Stimulated activated CD8-positive, alpha-beta memory T cell treated with anti-CD3 and anti-CD28 coated beads, Interleukin-7, amount 100 ng/mL, for 24 hours (primary cell): ENCODE results near the gene HIVEP1.
"Not testable (repeated sequence)": the region's sequence is repeated elsewhere in the genome, so short reads cannot be mapped to it uniquely, and the experiment has no call there.

Experiments used
- DNase-seq: peaks from one replicate; pipeline ENCODE4 v3.0.0-alpha.2; 2020; ENCODE audit warnings: low read depth

Gene HIVEP1

GRCh38 chr6:12116978-12117377 lies 104.9 kb downstream of the HIVEP1 start:
- no peak for DNase-seq

GRCh38 chr6:12118607-12119006 lies 106.5 kb downstream of the HIVEP1 start:
- DNase-seq, result no peak

GRCh38 chr6:12119085-12119588 lies 107.0 kb downstream of the HIVEP1 start:
- no peak for DNase-seq

GRCh38 chr6:12125396-12125795 lies 113.3 kb downstream of the HIVEP1 start:
- no peak for DNase-seq

DNA sequence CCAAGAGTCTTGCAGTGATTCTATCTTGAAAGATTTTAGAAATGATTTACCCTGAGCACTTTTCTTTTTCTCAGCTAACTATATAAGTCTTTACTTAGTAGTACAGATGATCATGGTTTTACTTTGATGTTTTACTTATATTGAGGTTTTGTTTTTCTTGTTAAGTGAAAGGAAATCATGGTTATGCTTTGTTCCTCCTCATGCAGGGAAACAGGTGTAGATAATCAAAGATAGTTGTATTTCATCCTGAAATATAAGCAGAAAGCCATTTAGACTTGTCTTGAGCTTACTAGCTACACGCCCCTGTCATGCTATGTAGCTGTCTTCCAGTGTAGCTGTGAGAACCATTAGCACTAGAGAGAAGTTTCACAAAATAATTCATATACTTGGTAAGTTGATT lies 113.9 kb downstream of the HIVEP1 start:
- DNase-seq, result no peak

DNA sequence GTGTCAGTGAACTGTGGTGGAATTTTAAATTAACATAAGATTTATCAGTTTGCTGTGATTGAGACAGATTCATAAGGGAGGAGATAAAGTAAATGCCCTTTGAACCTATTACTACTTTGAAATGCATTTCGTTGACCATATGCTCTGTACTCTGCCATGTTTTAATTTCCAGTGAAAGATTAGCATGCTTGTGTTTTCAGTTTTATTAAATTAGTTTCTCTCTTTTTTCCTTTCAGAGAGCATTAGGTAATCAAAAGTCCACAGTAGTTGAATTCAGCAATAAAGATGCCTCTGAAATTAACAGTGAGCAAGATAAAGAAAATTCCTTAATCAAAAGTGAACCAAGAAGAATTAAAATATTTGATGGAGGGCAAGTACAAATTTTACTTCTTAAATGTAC lies 117.4 kb downstream of the HIVEP1 start:
- DNase-seq, result no peak

GRCh38 chr6:12132351-12133222 lies 120.5 kb downstream of the HIVEP1 start:
- DNase-seq, result no peak

DNA sequence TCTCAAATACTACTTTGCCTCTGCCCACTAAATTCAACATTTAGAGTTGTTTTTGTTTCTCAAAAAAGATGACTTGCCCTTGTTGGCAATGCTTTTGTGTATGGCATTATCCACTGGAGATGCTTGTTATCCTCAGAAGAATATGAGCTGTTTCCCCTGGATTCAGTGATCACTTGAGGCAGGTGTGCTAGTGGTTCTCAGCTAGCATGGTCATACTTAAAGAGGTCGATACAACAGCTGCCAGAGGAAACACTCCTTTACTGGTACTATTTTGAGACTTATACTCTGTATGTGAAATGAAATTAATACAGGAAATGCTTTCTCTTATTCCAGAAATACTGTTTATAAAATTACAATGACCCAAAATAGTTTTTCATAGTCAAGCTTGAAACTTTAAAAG lies 122.5 kb downstream of the HIVEP1 start:
- DNase-seq, result no peak

- no peak for DNase-seq
Measured at GRCh38 chr6:12134991-12135390, 122.9 kb downstream of the HIVEP1 start.

DNA sequence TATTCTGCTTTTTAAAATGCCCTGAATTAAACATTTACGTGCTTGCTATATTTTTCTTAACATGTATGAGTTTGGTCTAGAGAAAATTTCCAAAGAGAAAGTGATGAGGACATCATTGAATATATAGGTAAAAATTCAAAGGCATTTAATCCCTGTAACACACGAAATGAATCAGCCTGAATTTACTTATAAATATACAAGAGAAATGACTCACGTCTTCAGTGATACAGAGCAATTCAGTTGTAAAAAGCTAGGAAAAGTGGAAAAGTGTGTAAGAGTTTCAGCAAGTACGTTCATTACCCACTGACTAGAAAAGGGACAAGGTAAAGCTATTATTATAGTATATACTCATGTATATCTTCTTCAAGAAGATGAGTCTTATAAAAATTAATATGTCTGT lies 124.8 kb downstream of the HIVEP1 start:
- DNase-seq, result no peak

DNA sequence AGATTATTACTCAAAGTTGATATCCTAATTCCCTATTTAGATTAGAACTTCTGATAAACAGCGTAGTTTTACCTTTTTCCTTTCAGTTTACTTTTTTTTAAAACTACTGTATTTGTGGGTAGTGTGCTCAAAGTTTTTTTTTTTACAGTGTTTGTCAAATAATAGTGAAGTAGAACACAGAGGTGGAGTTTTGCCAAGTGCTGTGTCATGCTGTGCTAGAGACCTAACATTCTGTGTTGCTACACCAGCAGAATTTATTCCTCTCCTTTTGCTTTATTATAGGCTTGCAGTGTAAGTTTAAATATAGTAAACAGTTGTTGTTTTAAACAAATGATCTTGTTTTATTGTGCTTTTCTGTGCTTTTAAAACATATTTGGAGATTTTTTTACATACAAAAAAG lies 125.4 kb downstream of the HIVEP1 start:
- no peak for DNase-seq

DNA sequence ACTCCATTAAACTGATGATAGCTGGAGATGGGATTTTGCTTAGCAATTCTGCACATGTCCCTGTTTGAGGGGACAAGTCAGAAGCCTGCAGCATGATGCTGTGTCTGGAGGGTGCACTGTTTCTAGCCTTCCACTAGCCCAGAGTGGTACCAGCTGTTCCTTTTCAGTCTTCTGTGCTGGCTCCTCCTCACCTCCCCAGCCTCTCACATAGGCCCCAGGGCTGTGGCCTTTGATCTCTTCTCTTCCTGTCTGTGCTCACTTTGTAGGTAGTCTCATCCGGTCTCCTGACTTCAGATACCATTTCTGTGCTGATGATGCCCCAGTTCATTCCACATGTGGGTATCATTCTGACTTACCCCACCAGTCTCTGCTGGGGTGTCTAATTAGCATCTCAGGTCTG lies 126.3 kb downstream of the HIVEP1 start:
- no peak for DNase-seq

- no peak for DNase-seq
Measured at GRCh38 chr6:12138936-12139335, 126.8 kb downstream of the HIVEP1 start.

GRCh38 chr6:12147557-12148316 lies 135.6 kb downstream of the HIVEP1 start:
- DNase-seq, result no peak

- no peak for DNase-seq
Measured at GRCh38 chr6:12148317-12148801, 136.2 kb downstream of the HIVEP1 start.

DNA sequence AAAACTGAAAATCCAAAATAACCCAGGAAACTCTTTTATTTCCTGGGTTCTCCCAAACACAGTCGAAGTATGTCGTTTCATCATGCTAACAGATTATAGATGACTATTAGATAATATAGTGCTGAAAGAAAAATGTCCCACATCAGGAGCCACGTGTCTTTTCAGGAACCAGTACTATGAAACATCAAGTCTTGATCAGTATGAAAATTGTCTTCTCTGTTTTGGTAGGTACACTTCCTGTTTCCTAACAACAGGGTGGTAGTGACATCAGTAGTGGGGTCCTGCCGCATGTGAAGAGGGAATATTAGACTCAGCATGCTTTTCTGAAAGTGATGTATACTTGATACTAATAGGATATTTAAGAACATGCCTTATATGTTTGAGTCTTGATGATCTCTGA lies 136.7 kb downstream of the HIVEP1 start:
- no peak for DNase-seq

DNA sequence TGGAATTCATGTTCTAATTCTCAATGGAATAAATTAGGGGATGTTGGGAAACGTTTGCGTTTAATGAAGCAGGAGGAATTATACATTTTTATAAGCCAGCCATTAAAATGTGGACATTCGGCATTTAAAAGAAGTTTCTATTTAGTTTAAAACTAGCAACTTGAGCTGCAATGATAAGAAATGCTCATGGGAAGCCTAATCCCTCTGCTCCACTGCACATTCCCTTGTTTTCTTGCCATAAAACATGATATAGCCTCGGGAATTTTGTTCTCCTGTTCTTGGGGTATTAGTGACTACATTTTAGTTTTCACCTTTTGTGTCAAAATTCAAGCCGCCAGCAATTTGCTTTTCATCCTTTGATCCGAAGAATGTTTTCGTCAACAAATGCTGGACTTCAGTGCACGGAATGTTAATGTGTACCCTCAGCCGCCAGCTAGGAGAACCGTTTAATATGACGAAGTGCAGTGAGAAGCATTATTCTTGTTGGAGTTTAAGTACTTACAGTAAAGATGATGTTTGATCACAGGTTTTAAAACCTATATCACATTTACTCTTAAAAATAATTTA lies 137.9 kb downstream of the HIVEP1 start:
- DNase-seq, result no peak

DNA sequence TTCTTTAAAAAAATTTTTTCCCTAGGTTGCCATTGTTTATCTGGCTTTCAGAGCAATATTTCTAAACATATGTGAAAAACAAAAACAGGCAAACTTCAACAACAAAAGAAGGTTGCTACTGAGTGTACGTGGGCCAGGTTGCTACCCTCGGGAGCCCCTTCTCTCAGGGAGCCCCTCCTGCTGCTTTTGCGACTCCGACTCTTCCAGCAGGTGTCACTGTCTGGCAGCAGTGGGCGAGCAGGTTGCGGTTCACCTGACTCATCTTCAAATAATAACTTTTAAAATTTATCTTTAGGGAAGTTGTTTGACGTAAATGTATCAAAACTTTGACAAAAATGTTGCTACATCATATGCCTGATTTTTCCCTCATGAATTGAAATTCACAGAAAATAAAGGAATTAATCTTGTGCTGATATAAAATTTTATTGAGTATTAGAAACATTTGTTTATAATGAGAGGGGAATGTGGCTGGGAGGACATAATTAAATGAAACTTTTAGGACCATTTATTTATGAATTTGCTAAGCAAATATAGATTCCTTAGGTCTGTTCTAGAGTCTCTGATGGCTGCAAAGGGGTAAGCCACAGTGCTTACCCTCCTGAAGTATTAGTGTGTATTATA lies 138.8 kb downstream of the HIVEP1 start:
- no peak for DNase-seq

DNA sequence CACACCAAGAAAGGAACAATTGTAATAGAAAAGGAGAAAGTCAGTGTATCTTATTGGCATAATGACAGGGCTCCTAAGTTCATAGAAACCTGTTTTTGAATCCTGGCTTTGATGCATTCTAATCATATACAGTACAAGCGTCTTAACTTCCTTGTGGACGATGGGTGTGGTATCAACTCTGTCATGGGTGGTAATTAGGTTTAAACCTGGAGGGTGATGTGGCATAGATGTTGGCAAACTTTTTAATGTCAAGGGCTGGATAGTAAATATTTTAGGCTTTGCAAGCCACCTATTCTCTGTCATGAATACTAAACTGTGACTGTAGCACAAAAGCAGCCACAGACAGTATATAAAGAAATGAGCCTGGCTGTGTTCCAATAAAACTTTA lies 139.3 kb downstream of the HIVEP1 start:
- DNase-seq, result no peak

GRCh38 chr6:12152023-12152970 lies 140.2 kb downstream of the HIVEP1 start:
- no peak for DNase-seq

DNA sequence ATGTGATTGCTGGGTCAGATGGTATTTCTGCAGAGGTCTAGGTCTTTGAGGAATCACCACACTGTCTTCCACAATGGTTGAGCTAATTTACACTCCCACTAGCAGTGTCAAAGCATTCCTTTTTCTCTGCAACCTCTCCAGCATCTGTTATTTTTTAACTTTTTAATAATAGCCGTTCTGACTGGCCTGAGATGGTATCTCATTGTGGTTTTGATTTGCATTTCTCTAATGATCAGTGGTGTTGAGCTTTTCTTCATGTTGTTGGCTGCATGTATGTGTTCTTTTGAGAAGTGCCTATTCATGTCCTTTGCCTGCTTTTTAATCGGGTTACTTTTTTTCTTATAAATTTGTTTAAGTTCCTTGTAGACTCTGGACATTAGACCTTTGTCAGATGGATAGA lies 143.7 kb downstream of the HIVEP1 start:
- not testable (repeated sequence) for DNase-seq
